ENCODE results near the gene PTPRE. TPM values are rescaled to one million over a fixed set of nuclear protein-coding genes. Genes with fewer than 3 reads are reported as not detected.
A peak's percentile ranks its signal among the peaks of the same experiment; 100 is the strongest.

Gene PTPRE
- total RNA-seq, 6 experiments from 2014 or later, result 2.3 to 9.2 (median 2.7) TPM

- peak; percentile 85 to 87 (median 86) for DNase-seq
- Histone ChIP-seq H3K27me3 (peaks cover 0 to 28% of the 10 kb centered on the region in 2 donors), H3K36me3 (no peaks in the 10 kb centered on the region), H3K9me3 (no peaks in the 10 kb centered on the region), H3K27ac (no peak within 1 kb of the TSS), H3K4me1 (peaks cover 0 to 15% (median 4%) of the 10 kb centered on the region in 4 donors), H3K4me3 (peak within 1 kb of the TSS; percentile 52 to 63 (median 56))
- under 1% methylated on average over 14 of the region's 95 CpGs for WGBS (ENCODE audit: insufficient coverage, low coverage, low lambda C conversion rate, missing lambda C conversion rate)
- intact Hi-C loops (cut with DNase I), result no loop called here
- TF ChIP-seq POLR2A (IDR thresholded peaks at IDR 0.05) (no peak), CTCF (IDR thresholded peaks at IDR 0.05) (no peak)
- ATAC-seq, result peak; percentile 94 to 98 (median 96)
Observed at GRCh38 chr10:128125944-128126764, 219.3 kb downstream of the PTPRE start, which contains the start of gene MKI67. TSS of gene MKI67 (minus strand) at chr10:128126423. CDS start at chr10:128125667, 756 bp downstream.

GRCh38 chr10:128128582-128128981 is 221.7 kb downstream of the PTPRE start:
- H3K27ac ChIP-seq, result no peak overlapping the region
- peaks cover 0 to 21% of the 10 kb centered on the region in 2 donors for H3K27me3 ChIP-seq
- DNase-seq, result no peak
- peaks cover 0 to 15% (median 4%) of the 10 kb centered on the region in 4 donors for H3K4me1 ChIP-seq
- no peak for ATAC-seq
- H3K36me3 ChIP-seq, result no peaks in the 10 kb centered on the region
- no peak overlapping the region for H3K4me3 ChIP-seq
- TF ChIP-seq CTCF (IDR thresholded peaks at IDR 0.05) (no peak), POLR2A (IDR thresholded peaks at IDR 0.05) (no peak)
- 66% methylated on average over 4 of the region's 8 CpGs for WGBS (ENCODE audit: insufficient coverage, low coverage, low lambda C conversion rate, missing lambda C conversion rate)
- intact Hi-C loops (cut with DNase I), result no loop called here
- H3K9me3 ChIP-seq, result no peaks in the 10 kb centered on the region

- peaks cover 0 to 10% of the 10 kb centered on the region in 2 donors for H3K27me3 ChIP-seq
- DNase-seq (no peak), ATAC-seq (no peak)
- H3K27ac ChIP-seq, result no peak overlapping the region
- no peaks in the 10 kb centered on the region for H3K36me3 ChIP-seq
- H3K4me3 ChIP-seq, result no peak overlapping the region
- no peaks in the 10 kb centered on the region for H3K9me3 ChIP-seq
- intact Hi-C loops (cut with DNase I), result no loop called here
- 62% methylated on average over 1 of the region's 1 CpG for WGBS (ENCODE audit: insufficient coverage, low coverage, low lambda C conversion rate, missing lambda C conversion rate)
- peaks cover 0 to 13% (median 4%) of the 10 kb centered on the region in 4 donors for H3K4me1 ChIP-seq
- TF ChIP-seq POLR2A (IDR thresholded peaks at IDR 0.05) (no peak), CTCF (IDR thresholded peaks at IDR 0.05) (no peak)
Observed at GRCh38 chr10:128130051-128130450, 223.1 kb downstream of the PTPRE start.

Other genes starting within 250 kb of the PTPRE start
- not detected for gene FOXI2, start 169.9 kb upstream of the PTPRE start, total RNA-seq
- 10 to 100 TPM in 5 of 6 experiments, 1 to 10 TPM in 1; 9.6 to 28.5 (median 18.1) TPM for gene CLRN3, start 14.2 kb upstream of the PTPRE start, total RNA-seq
- 1 to 10 TPM in 4 of 6 experiments, under 1 TPM in 2; 0.42 to 4.6 (median 1.9) TPM for gene MKI67, start 219.3 kb downstream of the PTPRE start, total RNA-seq

Data from right lobe of liver (tissue), 6 donors.